Bone marrow (tissue), 2 donors: ENCODE measurements around the gene ADARB2.
"Not testable (repeated sequence)": the region's sequence is repeated elsewhere in the genome, so short reads cannot be mapped to it uniquely, and the experiment has no call there.

Experiments used
- DNase-seq, 2 donors: peaks; one replicate each; lab custom pipeline; 2025; lab: John Stamatoyannopoulos, UW

ADARB2 gene

GRCh38 chr10:1641402-1641801 is 95.9 kb downstream of the ADARB2 start:
- no peak for DNase-seq

DNA sequence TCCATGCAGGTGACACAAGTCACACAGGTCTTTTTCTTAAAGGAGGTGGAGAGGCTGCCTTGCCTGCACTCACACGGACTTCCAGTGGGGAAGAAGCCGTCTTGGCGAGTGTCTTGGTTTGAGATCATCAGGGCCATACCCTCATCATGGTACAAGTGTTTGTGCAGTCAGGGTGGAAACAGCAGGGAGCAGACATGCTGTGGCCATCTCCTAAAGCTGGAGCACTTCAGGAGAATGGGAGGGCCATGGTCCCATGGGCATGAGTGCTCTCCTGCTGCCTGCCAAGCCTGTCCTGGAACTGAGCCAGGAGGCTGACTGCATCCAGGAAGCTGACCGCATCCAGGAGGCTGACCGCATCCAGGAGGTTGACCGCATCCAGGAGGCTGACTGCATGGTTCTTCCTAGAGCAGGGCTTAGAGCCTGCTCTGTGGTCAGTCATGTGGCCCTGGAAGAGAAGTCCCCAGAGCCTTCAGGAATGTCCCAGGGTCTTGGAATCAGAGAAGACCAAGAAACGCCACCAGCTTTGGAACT is 98.4 kb downstream of the ADARB2 start:
- DNase-seq, result no peak

GRCh38 chr10:1635340-1635739 is 102.0 kb downstream of the ADARB2 start:
- no peak for DNase-seq

DNA sequence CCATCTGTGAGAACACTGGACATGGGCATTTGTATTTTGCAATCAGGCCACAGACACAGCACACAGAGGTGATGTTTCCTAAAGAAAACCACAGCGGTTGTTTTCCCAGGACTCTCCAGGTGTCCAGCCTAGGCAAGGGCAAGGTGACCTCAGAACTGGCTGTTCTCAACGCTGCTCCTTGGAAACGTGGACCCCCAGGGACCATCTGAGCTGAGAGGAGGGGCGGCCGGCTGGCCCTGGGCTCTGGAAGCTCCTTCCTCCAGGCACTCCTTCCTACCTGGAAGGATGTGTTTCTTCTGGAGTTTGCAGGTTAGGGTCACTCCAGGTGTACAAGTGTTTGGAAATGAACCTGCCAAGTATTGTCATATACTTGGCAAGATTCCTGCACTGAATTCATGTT is 103.1 kb downstream of the ADARB2 start:
- no peak for DNase-seq

- no peak for DNase-seq
Measured at GRCh38 chr10:1633783-1634182, 103.5 kb downstream of the ADARB2 start.

DNA sequence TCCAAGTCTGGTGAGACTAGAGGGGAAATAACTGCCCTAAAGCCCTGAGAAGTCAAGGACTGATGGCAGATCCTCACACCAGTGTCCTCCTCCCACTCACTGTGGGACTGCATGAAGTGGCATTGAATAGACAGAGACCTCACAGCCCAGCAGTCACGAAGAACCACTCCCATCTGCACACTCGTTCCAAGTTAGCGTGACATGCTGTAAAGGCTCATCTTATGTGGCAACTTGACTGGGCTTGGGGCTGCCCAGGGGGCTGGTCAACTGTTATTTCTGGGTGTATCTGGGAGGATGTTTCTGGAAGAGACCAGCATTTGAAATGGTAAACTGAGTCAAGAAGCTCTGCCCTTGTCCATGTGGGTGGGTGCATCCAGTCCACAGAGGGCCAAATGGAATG is 104.7 kb downstream of the ADARB2 start:
- DNase-seq, result no peak

- no peak for DNase-seq
Measured at GRCh38 chr10:1632141-1632540, 105.2 kb downstream of the ADARB2 start.

DNA sequence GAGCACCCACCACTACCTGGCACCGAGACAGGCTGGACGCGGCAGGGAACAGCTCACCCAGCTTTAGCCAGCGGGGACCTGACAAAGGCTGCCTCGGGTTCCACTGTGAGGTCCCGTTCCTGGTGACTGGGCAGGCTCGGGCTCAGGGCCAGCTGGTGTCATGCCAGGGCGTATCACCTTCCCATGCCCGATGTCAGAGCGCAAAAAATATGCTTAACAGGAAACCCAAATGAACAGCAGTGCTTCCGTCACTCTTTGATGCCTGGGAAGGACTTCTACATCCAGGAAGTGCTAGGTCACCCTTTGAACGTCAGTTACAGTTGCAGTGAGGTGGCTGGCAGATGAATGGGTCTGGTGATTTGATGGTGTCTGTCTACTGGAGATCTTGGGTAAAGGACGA is 106.0 kb downstream of the ADARB2 start:
- no peak for DNase-seq

DNA sequence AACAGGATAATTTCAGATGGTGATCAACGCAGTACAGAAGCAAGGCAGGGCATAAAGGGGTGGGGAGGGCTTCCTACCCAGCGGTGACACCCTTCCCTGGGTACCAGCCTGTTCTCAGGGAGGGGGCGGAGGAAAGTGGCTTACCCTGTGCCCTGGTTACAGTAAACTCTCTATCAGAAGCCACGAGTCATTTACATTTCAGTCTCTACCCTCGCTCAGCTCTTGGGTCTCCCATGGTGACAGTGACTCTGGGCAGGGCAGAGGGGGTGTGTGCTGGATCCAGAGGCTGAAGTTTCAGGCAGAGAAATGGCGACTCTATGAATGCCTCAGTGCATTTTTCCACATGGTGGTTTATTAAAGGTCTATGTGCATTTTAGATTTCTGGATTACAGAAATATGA is 107.0 kb downstream of the ADARB2 start:
- DNase-seq, result no peak

DNA sequence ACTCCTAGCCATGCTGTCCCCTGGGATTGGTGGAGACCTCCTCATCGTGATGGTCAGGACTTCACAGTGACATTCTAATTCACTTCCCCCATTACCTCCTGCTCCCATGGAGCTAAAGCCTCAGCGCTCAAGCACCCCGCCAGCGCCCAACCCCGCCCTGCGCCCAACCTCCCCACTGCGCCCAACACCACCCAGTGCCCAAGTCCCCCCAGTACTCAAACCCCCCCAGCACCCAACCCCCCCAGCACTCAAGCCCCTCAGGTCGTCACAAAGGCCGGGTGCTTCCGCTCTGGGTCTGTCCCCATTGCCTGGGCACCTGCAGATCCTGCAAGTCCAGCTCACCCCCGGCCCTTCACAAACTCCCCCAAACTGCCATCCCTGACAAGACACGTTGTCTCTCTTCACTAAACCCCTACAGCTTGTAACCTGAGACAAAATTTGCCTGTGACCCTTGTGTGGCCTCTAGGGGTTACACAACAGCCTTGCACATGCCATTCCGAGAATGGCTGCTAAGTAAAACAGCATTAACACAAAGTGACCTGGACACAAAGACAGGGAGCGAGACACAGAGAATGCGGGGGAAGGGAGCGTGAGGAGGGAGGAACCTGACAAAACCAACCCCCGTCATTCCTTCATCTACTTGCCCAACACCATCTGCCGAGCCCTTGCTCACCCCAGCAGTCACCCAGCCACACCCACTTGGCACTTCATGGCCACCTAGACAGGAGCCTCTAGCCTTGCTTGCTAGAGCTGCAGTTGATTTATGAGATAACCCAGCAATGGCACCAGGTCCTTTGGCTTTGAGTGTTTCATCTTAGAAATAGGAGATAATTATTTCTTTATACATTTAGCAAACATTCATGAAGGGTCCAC is 107.8 kb downstream of the ADARB2 start:
- no peak for DNase-seq

- DNase-seq, result no peak
Measured at GRCh38 chr10:1628757-1629156, 108.6 kb downstream of the ADARB2 start.

GRCh38 chr10:1627945-1628344 is 109.4 kb downstream of the ADARB2 start:
- no peak for DNase-seq

DNA sequence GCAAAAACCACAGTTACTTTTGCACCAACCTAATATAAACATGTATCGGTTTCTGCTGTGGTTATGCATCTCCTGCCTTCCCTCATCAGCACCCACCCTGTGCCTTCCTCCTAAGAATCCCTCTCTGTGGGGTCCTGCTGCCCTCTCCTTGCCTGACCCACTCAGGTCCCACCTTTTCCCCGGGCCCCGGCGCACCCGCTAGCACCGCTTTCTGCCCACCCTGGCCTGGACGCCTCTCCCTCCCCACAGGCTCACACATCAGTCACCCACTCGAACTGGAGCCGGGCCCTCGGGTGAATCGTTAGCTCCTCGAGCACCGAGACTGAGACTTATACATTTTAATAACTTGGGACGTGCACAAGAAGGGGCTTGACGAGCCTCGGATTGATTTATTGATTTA is 110.5 kb downstream of the ADARB2 start:
- DNase-seq, result no peak

DNA sequence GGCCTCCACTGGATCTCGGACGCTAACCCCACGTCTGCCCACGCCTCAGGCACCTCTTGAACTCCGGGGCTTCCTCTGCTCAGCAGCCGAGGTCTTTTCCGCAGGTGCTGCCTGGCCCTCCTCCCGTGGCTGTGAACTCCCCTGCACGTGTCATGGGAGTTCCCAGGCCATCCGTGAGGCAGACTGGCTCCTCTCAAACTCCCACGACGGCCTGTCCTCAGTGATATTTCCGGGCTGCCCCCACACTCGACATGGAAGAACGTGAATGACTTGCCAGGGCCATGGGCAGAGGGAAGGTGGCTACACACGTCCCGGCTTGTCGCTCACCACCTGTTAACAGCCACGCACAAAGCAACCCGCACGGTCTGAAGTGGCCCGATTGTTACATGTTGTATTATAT is 110.9 kb downstream of the ADARB2 start:
- DNase-seq, result no peak

- no peak for DNase-seq
Measured at GRCh38 chr10:1625731-1626130, 111.6 kb downstream of the ADARB2 start.

DNA sequence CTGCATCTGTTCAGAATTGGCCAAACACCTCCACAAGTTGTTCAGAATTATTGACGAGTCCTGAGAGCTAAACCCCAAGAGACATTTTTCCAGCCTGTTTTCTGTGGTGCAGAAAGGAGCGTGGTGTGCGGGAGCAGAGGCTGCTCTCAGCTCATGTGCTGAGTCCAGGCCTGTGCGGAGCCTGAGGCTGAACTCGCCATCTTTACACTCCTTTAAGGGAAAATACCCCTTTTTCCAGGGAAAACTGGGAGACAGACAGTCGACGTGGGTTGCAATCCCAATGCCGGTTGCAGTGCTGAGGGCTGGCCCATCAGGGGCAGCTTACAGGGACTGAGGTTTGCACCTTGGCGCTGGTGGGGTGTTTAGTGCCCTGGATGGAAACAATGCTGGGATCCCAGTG is 112.2 kb downstream of the ADARB2 start:
- DNase-seq, result no peak

DNA sequence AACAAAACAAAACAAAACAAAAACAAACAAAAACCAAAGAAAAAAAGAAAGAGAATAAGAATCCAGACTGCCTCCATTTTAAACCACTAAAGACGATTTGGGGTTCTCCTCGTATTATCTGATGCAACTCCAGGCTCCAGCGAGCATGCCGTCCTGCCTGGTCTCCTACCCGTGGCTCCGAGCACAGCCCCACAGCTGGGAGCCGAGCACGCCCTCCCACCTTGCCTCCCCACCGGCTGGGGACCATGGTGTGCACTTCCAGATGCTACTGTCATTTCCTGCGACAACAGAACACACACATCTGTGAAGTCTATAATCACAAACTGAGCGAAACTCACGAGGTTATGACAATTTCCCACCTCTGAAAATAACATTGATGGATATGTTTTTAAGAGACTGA is 113.1 kb downstream of the ADARB2 start:
- DNase-seq, result no peak

- no peak for DNase-seq
Measured at GRCh38 chr10:1620803-1621202, 116.5 kb downstream of the ADARB2 start.

GRCh38 chr10:1617376-1618317 is 119.7 kb downstream of the ADARB2 start:
- DNase-seq, result not testable (repeated sequence)

GRCh38 chr10:1616701-1617100 is 120.6 kb downstream of the ADARB2 start:
- not testable (repeated sequence) for DNase-seq

DNA sequence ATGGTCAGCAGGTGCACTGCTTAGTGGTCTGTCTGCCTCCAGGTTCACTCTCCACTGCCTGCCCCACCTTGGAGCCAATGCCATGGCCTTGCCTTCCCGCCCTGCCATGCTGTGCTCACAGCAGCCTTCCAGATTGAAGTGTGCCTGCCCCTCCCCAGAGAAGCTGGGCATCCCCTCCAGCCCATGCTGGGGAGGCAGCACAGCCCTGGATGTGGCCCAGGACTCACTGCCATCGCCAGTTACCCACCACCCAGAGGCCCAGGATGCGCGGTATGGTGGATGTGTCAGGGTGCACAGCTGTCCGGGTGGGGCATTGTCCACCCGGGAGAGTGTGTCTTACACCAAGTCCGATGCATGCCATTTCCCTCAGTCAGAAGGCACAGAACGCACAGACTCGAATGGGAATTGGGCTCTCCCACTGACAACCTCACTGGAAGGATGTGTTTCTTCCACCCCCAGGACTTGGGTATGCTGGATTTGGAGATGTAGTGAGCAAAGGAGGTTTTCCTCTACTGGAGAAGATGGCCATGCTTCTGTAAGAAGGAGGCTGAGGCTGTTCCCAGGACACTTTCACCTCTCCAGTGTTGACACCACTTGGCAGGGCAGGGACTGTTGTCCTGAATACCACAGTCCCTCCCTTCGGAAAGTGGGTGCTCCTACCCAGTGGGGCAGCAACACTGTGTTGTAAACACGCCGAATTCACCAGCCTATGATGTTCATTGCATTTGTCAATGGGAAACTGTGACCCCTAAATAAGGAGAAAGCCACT is 122.0 kb downstream of the ADARB2 start:
- no peak for DNase-seq

DNA sequence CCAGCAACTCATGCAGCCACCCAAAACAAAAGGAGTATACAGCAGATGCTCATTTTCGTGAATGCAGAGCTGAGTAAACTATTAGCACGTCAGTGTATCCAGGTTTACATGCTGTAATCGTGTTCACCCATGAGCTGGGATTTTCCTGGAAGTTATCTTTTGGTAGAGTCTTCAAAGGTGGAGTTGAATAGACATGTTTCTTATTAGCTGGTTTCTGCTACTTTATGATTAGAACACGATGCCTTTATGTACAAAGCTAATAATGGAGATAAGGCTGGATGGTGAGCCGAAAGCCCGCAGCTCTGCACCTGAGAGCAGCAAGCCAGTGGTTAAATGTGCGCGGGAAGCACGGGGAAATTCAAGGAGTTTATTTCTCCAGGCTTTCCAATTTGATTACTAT is 123.8 kb downstream of the ADARB2 start:
- DNase-seq, result no peak
